Uterus (tissue), 4 donors: ENCODE results near the gene MADD. TPM values are rescaled to one million over a fixed set of nuclear protein-coding genes. Genes with fewer than 3 reads are reported as not detected.

ENCODE experiments used
- DNase-seq, 2 donors: peaks; one replicate each; pipeline ENCODE4 v3.0.0-alpha.2; 2019 to 2020
- H3K27ac ChIP-seq, 2 donors: fragments of 200-600 bp; sonication (generic); 1 replicate in 1 of 2; 2 replicates in 1 of 2; pipeline ENCODE4 v1.5.1; 2016 to 2018
- H3K27me3 ChIP-seq, 2 donors: fragments of 200-600 bp; sonication (generic); one replicate each; pipeline ENCODE4 v1.5.1; 2018 to 2019; ENCODE audit warnings: control low read depth in 1 of 2
- H3K36me3 ChIP-seq, 2 donors: fragments of 200-600 bp; sonication (generic); one replicate each; pipeline ENCODE4 v1.5.1; 2019; ENCODE audit warnings: control low read depth in 1 of 2
- H3K4me1 ChIP-seq, 2 donors: fragments of 200-600 bp; sonication (generic); one replicate each; pipeline ENCODE4 v1.5.1; 2018 to 2019; ENCODE audit warnings: control low read depth in 1 of 2
- H3K4me3 ChIP-seq, 2 donors: fragments of 200-600 bp; sonication (generic); 1 replicate in 1 of 2; 2 replicates in 1 of 2; pipeline ENCODE4 v1.5.1; 2018 to 2019; ENCODE audit warnings: mild to moderate bottlenecking in 1 of 2
- H3K9me3 ChIP-seq, 2 donors: fragments of 200-600 bp; sonication (generic); one replicate each; pipeline ENCODE4 v1.5.1; 2019; ENCODE audit warnings: control low read depth in 1 of 2
- POLR2A ChIP-seq, 2 donors: fragments of 450-650 bp; IDR thresholded peaks; one replicate each; pipeline ENCODE4 v1.6.1; 2016; ENCODE audit warnings: antibody characterized with exemption in 2 of 2, mild to moderate bottlenecking in 1 of 2, moderate library complexity in 1 of 2
- intact Hi-C: fragments of 100-400 bp; cut with DNase I; formaldehyde crosslinking; loops from one replicate; pipeline ENCODE4 v1.15.1; 2023; ENCODE audit warnings: low total_unique reads
- total RNA-seq, 4 donors: library from RNA; depleted of rRNA in 3 of 4; stranded (reverse); fragments of >200 nt in 3 of 4; gene quantifications; one replicate each; pipeline versions ENCODE4 v1.1.0 to v1.2.4, GENCODE V29; 2014 to 2023
- TF ChIP-seq, protein P1 (sequence below), 4 experiments: fragments of 200-600 bp in 2 of 4; fragments of 450-650 bp in 2 of 4; sonication (generic) in 2 of 4; IDR thresholded peaks; one replicate each; pipeline ENCODE4 v1.5.1; 2016 to 2019; ENCODE audit warnings: antibody characterized with exemption in 4 of 4, mild to moderate bottlenecking in 2 of 4, moderate library complexity in 1 of 4
- donor health status: DM: yes; HTN: yes; CAD: no.

MADD gene
- total RNA-seq, 4 donors from 2014 or later = 26.8 to 234 (median 47.2) TPM

DNA sequence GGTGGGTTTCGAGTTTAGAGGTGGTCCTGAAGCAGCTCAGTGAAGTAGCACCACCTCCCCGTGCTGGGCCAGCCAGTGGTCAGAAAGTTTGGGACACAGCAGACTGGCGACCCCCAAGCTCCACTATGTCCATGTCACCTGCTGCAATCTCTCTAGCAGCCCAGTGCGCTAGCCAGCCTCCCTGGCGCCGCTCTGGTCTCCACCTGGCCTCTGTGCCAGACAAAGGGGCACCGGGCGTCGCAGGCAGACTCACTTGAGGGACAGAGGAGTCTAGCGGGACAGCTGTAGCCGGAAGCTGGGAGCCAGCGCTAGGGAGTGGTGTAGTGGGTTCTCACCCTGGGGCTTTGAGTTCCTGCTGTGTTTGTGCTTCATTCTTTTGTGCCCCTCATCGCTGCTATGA, 57.1 kb downstream of the MADD start:
- H3K36me3 ChIP-seq = no peaks in the 10 kb centered on the region
- H3K27me3 ChIP-seq = no peaks in the 10 kb centered on the region
- no peak overlapping the region for H3K4me3 ChIP-seq

DNA sequence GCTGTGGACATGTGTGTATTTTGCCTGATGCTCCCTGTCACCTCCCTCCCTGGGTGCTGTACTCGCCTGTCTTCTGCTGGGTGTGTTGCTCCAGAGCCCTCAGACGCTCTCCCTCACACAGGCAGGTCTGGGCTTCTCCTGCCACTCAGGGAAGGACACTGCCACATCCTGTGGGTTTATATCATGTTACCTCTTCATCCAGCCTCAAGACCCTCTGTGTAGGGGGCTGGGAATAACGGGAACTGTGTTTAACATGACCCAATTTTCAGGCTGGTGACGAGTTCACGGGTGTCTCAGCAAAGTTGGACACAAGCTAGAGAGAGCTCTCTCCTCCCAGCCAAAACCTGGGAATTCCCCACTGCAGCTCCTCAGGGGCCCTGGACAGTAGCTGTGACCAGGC, 58.0 kb downstream of the MADD start:
- Histone ChIP-seq H3K27ac (no peak overlapping the region), H3K27me3 (no peaks in the 10 kb centered on the region), H3K4me3 (no peak overlapping the region), H3K9me3 (no peaks in the 10 kb centered on the region), H3K36me3 (no peaks in the 10 kb centered on the region), H3K4me1 (no peaks in the 10 kb centered on the region)
- intact Hi-C loops = no loop called here
- TF ChIP-seq, protein P1, sequence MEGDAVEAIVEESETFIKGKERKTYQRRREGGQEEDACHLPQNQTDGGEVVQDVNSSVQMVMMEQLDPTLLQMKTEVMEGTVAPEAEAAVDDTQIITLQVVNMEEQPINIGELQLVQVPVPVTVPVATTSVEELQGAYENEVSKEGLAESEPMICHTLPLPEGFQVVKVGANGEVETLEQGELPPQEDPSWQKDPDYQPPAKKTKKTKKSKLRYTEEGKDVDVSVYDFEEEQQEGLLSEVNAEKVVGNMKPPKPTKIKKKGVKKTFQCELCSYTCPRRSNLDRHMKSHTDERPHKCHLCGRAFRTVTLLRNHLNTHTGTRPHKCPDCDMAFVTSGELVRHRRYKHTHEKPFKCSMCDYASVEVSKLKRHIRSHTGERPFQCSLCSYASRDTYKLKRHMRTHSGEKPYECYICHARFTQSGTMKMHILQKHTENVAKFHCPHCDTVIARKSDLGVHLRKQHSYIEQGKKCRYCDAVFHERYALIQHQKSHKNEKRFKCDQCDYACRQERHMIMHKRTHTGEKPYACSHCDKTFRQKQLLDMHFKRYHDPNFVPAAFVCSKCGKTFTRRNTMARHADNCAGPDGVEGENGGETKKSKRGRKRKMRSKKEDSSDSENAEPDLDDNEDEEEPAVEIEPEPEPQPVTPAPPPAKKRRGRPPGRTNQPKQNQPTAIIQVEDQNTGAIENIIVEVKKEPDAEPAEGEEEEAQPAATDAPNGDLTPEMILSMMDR (IDR thresholded peaks at IDR 0.05) = no peak
- no peak for DNase-seq

More for the DNA sequence above, 57.1 kb downstream of the MADD start:
- intact Hi-C loops = no loop called here
- no peak for TF ChIP-seq POLR2A (IDR thresholded peaks at IDR 0.05)
- TF ChIP-seq, protein P1 (IDR thresholded peaks at IDR 0.05) = no peak
- no peak for DNase-seq
- no peaks in the 10 kb centered on the region for H3K9me3 ChIP-seq
- no peak overlapping the region for H3K27ac ChIP-seq
- H3K4me1 ChIP-seq = no peaks in the 10 kb centered on the region

DNA sequence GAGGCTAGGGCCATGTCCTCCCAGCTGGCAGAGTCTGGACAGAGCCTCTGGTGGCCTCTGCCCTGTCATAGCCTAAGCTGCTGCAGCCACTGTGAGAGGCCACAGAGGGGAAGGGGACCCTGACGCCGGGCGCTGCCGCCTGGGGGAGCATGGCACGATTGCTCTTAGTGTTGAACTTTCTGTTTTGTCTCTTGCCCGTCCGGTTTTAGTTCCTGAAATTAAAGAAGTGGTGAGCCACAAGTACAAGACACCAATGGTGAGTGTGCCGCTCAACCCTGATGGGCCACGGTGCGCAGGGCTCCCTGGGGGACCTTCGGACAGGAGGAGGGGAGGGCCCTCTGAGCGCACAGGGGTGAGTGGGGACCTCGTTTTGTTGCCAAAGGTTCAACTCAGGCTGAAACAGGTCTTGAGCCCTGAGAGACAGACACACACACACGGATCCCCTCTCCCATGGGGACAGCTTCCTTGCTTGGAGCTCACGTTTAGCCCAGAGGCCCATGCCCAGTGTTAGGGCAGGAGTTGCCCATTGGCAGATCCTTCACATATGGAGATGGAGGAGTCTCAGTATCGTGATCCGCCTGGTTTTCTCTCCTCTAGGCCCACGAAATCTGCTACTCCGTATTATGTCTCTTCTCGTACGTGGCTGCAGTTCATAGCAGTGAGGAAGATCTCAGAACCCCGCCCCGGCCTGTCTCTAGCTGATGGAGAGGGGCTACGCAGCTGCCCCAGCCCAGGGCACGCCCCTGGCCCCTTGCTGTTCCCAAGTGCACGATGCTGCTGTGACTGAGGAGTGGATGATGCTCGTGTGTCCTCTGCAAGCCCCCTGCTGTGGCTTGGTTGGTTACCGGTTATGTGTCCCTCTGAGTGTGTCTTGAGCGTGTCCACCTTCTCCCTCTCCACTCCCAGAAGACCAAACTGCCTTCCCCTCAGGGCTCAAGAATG, 58.8 kb downstream of the MADD start:
- no peak for DNase-seq
- no peaks in the 10 kb centered on the region for H3K9me3 ChIP-seq
- H3K27ac ChIP-seq = no peak overlapping the region
- TF ChIP-seq POLR2A (IDR thresholded peaks at IDR 0.05) = no peak
- TF ChIP-seq, protein P1 (IDR thresholded peaks at IDR 0.05) = no peak
- H3K4me3 ChIP-seq = no peak overlapping the region
- no peaks in the 10 kb centered on the region for H3K36me3 ChIP-seq
- intact Hi-C loops = no loop called here
- no peaks in the 10 kb centered on the region for H3K27me3 ChIP-seq
- H3K4me1 ChIP-seq = no peaks in the 10 kb centered on the region

DNA sequence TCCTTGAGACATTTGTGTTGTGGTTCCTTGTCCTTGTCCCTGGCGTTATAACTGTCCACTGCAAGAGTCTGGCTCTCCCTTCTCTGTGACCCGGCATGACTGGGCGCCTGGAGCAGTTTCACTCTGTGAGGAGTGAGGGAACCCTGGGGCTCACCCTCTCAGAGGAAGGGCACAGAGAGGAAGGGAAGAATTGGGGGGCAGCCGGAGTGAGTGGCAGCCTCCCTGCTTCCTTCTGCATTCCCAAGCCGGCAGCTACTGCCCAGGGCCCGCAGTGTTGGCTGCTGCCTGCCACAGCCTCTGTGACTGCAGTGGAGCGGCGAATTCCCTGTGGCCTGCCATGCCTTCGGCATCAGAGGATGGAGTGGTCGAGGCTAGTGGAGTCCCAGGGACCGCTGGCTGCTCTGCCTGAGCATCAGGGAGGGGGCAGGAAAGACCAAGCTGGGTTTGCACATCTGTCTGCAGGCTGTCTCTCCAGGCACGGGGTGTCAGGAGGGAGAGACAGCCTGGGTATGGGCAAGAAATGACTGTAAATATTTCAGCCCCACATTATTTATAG, 59.6 kb downstream of the MADD start:
- DNase-seq = no peak
- Histone ChIP-seq H3K36me3 (no peaks in the 10 kb centered on the region), H3K27me3 (no peaks in the 10 kb centered on the region), H3K4me3 (no peak overlapping the region), H3K4me1 (no peaks in the 10 kb centered on the region), H3K27ac (no peak overlapping the region), H3K9me3 (no peaks in the 10 kb centered on the region)
- no peak for TF ChIP-seq POLR2A (IDR thresholded peaks at IDR 0.05)
- TF ChIP-seq, protein P1 (IDR thresholded peaks at IDR 0.05) = no peak
- intact Hi-C loops = no loop called here
